ENCODE measurements around the gene PLCH1. TPM values are rescaled to one million over a fixed set of nuclear protein-coding genes. Genes with fewer than 3 reads are reported as not detected.

Gene PLCH1
- total RNA-seq, 2 donors from 2014 or later: 12.0 to 12.4 TPM

DNA sequence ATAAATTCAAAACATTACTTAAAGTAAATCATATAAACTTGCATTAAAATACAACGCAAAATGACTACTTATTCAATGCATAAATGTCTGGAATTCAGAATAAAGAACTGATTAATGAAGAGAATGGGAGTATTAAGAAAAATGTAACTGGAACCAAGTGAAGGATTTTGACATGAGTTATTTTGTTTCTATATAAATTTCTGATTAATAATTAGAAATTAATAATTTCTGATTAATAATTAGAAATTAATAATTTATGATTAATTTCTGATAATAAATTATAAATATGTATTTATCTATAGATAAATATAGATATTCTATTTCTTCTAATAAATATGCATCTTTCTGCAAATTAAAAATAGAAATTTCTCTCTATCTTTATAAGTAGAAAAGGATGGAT is 291.4 kb downstream of the PLCH1 start:
- 100% methylated on average over 1 of the region's 1 CpG; no CpG with 5 or more reads in 1 of the 2 experiments for WGBS, 2 experiments (ENCODE audit: insufficient coverage in 1 of 2, insufficient read length in 1 of 2)

DNA sequence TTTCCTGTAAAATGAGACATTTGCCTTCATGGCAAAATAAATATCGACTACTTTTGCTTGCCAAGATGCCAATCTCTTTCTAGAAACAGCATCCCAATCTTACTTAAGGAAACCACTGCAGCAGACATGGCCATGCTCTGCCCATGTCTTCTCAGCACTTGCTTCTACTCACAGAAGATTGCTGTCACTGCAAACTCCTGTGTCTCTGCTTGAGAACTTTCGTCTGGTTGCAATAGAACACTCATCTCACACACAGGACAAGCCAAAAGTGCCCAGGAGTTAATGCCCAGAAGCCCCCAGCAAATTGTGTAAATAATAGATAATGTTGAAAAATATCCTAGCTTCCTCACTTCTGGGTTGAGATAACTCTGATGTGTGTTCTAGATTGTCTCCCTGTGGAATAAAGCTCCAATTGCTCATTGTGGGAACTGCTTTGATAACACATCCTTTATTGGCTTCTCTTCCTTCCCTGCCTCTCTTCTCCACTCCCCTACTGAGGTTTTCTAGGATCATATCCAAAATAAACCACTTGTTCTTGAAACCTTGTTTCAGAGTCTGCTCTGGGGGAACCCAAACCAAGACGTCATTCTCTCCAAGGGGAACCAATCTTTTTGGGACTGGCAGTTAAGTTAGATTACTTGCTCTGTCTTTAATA is 295.1 kb downstream of the PLCH1 start:
- no peak overlapping the region for H3K9ac ChIP-seq (ENCODE audit: extremely low read depth, low read length, poor library complexity, severe bottlenecking)
- no peak overlapping the region for H3K4me3 ChIP-seq (ENCODE audit: low read length)
- no peaks in the 10 kb centered on the region for H3K27me3 ChIP-seq (ENCODE audit: control insufficient read depth, insufficient read depth, low read length, poor library complexity, severe bottlenecking)
- TF ChIP-seq, protein P1, sequence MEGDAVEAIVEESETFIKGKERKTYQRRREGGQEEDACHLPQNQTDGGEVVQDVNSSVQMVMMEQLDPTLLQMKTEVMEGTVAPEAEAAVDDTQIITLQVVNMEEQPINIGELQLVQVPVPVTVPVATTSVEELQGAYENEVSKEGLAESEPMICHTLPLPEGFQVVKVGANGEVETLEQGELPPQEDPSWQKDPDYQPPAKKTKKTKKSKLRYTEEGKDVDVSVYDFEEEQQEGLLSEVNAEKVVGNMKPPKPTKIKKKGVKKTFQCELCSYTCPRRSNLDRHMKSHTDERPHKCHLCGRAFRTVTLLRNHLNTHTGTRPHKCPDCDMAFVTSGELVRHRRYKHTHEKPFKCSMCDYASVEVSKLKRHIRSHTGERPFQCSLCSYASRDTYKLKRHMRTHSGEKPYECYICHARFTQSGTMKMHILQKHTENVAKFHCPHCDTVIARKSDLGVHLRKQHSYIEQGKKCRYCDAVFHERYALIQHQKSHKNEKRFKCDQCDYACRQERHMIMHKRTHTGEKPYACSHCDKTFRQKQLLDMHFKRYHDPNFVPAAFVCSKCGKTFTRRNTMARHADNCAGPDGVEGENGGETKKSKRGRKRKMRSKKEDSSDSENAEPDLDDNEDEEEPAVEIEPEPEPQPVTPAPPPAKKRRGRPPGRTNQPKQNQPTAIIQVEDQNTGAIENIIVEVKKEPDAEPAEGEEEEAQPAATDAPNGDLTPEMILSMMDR (conservative IDR thresholded peaks at IDR 0.05): no peak
- no peak overlapping the region for H3K27ac ChIP-seq (ENCODE audit: low read depth, low read length)
- H3K4me3 Mint-ChIP-seq: no peak overlapping the region
- no peaks in the 10 kb centered on the region for H3K36me3 Mint-ChIP-seq (ENCODE audit: low read depth)
- H3K9me3 Mint-ChIP-seq: peaks cover 1% of the 10 kb centered on the region
- H3K27me3 Mint-ChIP-seq (ENCODE audit: insufficient read depth): no peaks in the 10 kb centered on the region
- peaks cover 25% of the 10 kb centered on the region for H3K4me1 Mint-ChIP-seq
- no peak for DNase-seq
- H3K9me3 ChIP-seq (ENCODE audit: control insufficient read depth, low read length): peaks cover 9% of the 10 kb centered on the region
- H3K36me3 ChIP-seq (ENCODE audit: control insufficient read depth, insufficient read depth, low read length): no peaks in the 10 kb centered on the region
- WGBS, 2 experiments (ENCODE audit: insufficient coverage in 1 of 2, insufficient read length in 1 of 2): 90 to 93% methylated on average over 2 to 3 of the region's 3 CpGs
- H3K27ac Mint-ChIP-seq: no peak overlapping the region
- H3K4me1 ChIP-seq (ENCODE audit: control insufficient read depth, insufficient read depth, low read length): peaks cover 13% of the 10 kb centered on the region

More for the DNA sequence above, 291.4 kb downstream of the PLCH1 start:
- Histone ChIP-seq H3K4me1 (ENCODE audit: control insufficient read depth, insufficient read depth, low read length) (peaks cover 7% of the 10 kb centered on the region), H3K27ac (ENCODE audit: low read depth, low read length) (no peak overlapping the region), H3K9ac (ENCODE audit: extremely low read depth, low read length, poor library complexity, severe bottlenecking) (no peak overlapping the region), H3K27me3 (ENCODE audit: control insufficient read depth, insufficient read depth, low read length, poor library complexity, severe bottlenecking) (no peaks in the 10 kb centered on the region), H3K36me3 (ENCODE audit: control insufficient read depth, insufficient read depth, low read length) (no peaks in the 10 kb centered on the region), H3K4me3 (ENCODE audit: low read length) (no peak overlapping the region), H3K9me3 (ENCODE audit: control insufficient read depth, low read length) (peaks cover 9% of the 10 kb centered on the region)
- DNase-seq: no peak
- Mint-ChIP-seq H3K27ac (no peak overlapping the region), H3K9me3 (peaks cover 1% of the 10 kb centered on the region), H3K27me3 (ENCODE audit: insufficient read depth) (no peaks in the 10 kb centered on the region), H3K36me3 (ENCODE audit: low read depth) (no peaks in the 10 kb centered on the region), H3K4me3 (no peak overlapping the region), H3K4me1 (peaks cover 22% of the 10 kb centered on the region)
- TF ChIP-seq, protein P1 (conservative IDR thresholded peaks at IDR 0.05): no peak

DNA sequence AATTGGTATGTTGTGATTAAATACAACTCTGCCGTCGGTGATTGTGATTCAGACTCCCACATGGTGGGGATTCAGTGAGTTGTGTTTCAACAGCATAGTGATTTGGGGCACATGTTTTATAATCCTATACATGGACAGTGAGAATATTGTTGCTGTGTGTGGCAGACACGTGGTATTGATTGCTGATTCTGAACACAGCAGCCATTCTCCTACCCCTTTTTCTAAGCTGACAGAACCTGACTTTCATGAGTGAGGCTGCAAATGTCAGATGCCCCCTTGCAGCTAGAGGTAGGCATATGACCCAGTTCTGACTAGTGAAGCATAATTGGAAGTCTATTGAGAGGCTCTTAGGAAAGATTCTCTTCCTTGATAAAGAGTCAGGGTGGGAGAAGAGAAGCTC is 296.3 kb downstream of the PLCH1 start:
- H3K9me3 Mint-ChIP-seq: peaks cover 1% of the 10 kb centered on the region
- WGBS, 2 experiments (ENCODE audit: insufficient coverage in 1 of 2, insufficient read length in 1 of 2): 92 to 100% methylated on average over 2 to 3 of the region's 3 CpGs
- no peak overlapping the region for H3K4me3 ChIP-seq (ENCODE audit: low read length)
- no peaks in the 10 kb centered on the region for H3K36me3 Mint-ChIP-seq (ENCODE audit: low read depth)
- H3K27me3 ChIP-seq (ENCODE audit: control insufficient read depth, insufficient read depth, low read length, poor library complexity, severe bottlenecking): no peaks in the 10 kb centered on the region
- peaks cover 9% of the 10 kb centered on the region for H3K9me3 ChIP-seq (ENCODE audit: control insufficient read depth, low read length)
- no peak overlapping the region for H3K27ac ChIP-seq (ENCODE audit: low read depth, low read length)
- DNase-seq: no peak
- no peak overlapping the region for H3K9ac ChIP-seq (ENCODE audit: extremely low read depth, low read length, poor library complexity, severe bottlenecking)
- H3K36me3 ChIP-seq (ENCODE audit: control insufficient read depth, insufficient read depth, low read length): no peaks in the 10 kb centered on the region
- no peaks in the 10 kb centered on the region for H3K27me3 Mint-ChIP-seq (ENCODE audit: insufficient read depth)
- peaks cover 13% of the 10 kb centered on the region for H3K4me1 ChIP-seq (ENCODE audit: control insufficient read depth, insufficient read depth, low read length)
- H3K4me3 Mint-ChIP-seq: no peak overlapping the region
- TF ChIP-seq, protein P1 (conservative IDR thresholded peaks at IDR 0.05): no peak
- no peak overlapping the region for H3K27ac Mint-ChIP-seq
- peaks cover 25% of the 10 kb centered on the region for H3K4me1 Mint-ChIP-seq
